Smooth muscle cell (in vitro differentiated cells): ENCODE measurements around the gene SUFU. TPM values are rescaled to one million over a fixed set of nuclear protein-coding genes. Genes with fewer than 3 reads are reported as not detected.

Source experiments
- DNase-seq: peaks from one replicate; lab custom pipeline; 2025; ENCODE audit not compliant: unreplicated experiment; lab: John Stamatoyannopoulos, UW
- H2AFZ ChIP-seq: fragments of 200-600 bp; sonication (generic); 2 replicates; pipeline ENCODE4 v1.6.0; 2016; ENCODE audit warnings: antibody characterized with exemption, low read depth, mild to moderate bottlenecking
- H3F3A ChIP-seq: fragments of 200-600 bp; sonication (generic); 2 replicates; pipeline ENCODE4 v1.6.0; 2017; ENCODE audit warnings: antibody characterized with exemption, low read depth
- H3K27ac ChIP-seq: fragments of 200-600 bp; sonication (generic); 2 replicates; pipeline ENCODE4 v1.5.1; 2016; ENCODE audit warnings: low read depth, mild to moderate bottlenecking
- H3K27me3 ChIP-seq: fragments of 200-600 bp; sonication (generic); 2 replicates; pipeline ENCODE4 v1.6.1; 2016; ENCODE audit warnings: low read depth, mild to moderate bottlenecking
- H3K36me3 ChIP-seq: fragments of 200-600 bp; sonication (generic); 2 replicates; pipeline ENCODE4 v1.5.1; 2016; ENCODE audit warnings: low read depth
- H3K4me1 ChIP-seq: fragments of 200-600 bp; sonication (generic); 2 replicates; pipeline ENCODE4 v1.5.1; 2016; ENCODE audit warnings: low read depth
- H3K4me2 ChIP-seq: fragments of 200-600 bp; sonication (generic); 2 replicates; pipeline ENCODE4 v1.6.0; 2016; ENCODE audit warnings: mild to moderate bottlenecking
- H3K4me3 ChIP-seq: fragments of 200-600 bp; sonication (generic); 2 replicates; pipeline ENCODE4 v1.5.1; 2016; ENCODE audit warnings: mild to moderate bottlenecking
- H3K79me2 ChIP-seq: fragments of 200-600 bp; sonication (generic); 2 replicates; pipeline ENCODE4 v1.6.0; 2016; ENCODE audit warnings: low read depth, mild to moderate bottlenecking
- H3K9ac ChIP-seq: fragments of 200-600 bp; sonication (generic); 2 replicates; pipeline ENCODE4 v1.6.0; 2016; ENCODE audit warnings: low read depth
- H3K9me3 ChIP-seq: fragments of 200-600 bp; sonication (generic); replicated peaks from 2 replicates; pipeline ENCODE4 v1.5.1; 2016; ENCODE audit warnings: low read depth
- H4K20me1 ChIP-seq: fragments of 200-600 bp; sonication (generic); 2 replicates; pipeline ENCODE4 v1.6.0; 2016; ENCODE audit warnings: low read depth
- CTCF ChIP-seq: fragments of 200-600 bp; sonication (generic); IDR thresholded peaks from 2 replicates; pipeline ENCODE4 v1.5.1; 2017; ENCODE audit warnings: borderline replicate concordance, mild to moderate bottlenecking, antibody characterized with exemption; ENCODE audit not compliant: insufficient read depth, poor library complexity, severe bottlenecking
- WGBS: methylation state at CpG from one replicate; pipeline ENCODE4 v1.1.7; 2016; ENCODE audit warnings: low lambda C conversion rate; 5-methylcytosine and 5-hydroxymethylcytosine counted together
- polyA plus RNA-seq: library from polyadenylated mRNA; unstranded; fragments of >200 nt; fragmentation: Nextera tagmentation; extraction: Ambion mirVana; gene quantifications from 2 replicates; pipeline ENCODE4 v1.2.1, GENCODE V29; 2016
- total RNA-seq: library from RNA; depleted of rRNA; stranded (reverse); fragments of >200 nt; gene quantifications from 2 replicates; pipeline ENCODE4 v1.2.3, GENCODE V29; 2014

SUFU gene
- total and polyA plus RNA-seq, 2 experiments from 2014 or later, result 8.5 to 17.2 TPM

GRCh38 chr10:102656026-102656425, 152.3 kb downstream of the SUFU start:
- Histone ChIP-seq H3K79me2 (peaks cover 38% of the 10 kb centered on the region), H3K27me3 (no peaks in the 10 kb centered on the region), H3F3A (peaks cover 4% of the 10 kb centered on the region), H3K9me3 (no peaks in the 10 kb centered on the region), H3K4me3 (no peak overlapping the region), H3K4me2 (no peak overlapping the region), H4K20me1 (peaks cover 75% of the 10 kb centered on the region), H3K9ac (no peak overlapping the region), H3K4me1 (peaks cover 7% of the 10 kb centered on the region), H3K36me3 (no peaks in the 10 kb centered on the region), H2AFZ (no peak overlapping the region), H3K27ac (no peak overlapping the region)
- DNase-seq, result no peak
- WGBS, result 98% methylated on average over 12 of the region's 12 CpGs
- TF ChIP-seq CTCF, result no peak

- DNase-seq, result no peak
- H4K20me1 ChIP-seq, result peaks cover 66% of the 10 kb centered on the region
These were observed 153.1 kb downstream of the SUFU start for GRCh38 chr10:102656791-102657371.

GRCh38 chr10:102657451-102657850, 153.7 kb downstream of the SUFU start:
- H4K20me1 ChIP-seq, result peaks cover 61% of the 10 kb centered on the region
- no peak overlapping the region for H3K4me2 ChIP-seq
- no peaks in the 10 kb centered on the region for H3K9me3 ChIP-seq
- no peaks in the 10 kb centered on the region for H3K36me3 ChIP-seq
- peaks cover 11% of the 10 kb centered on the region for H3K4me1 ChIP-seq
- 95% methylated on average over 11 of the region's 11 CpGs for WGBS
- no peak overlapping the region for H3K4me3 ChIP-seq
- peaks cover 9% of the 10 kb centered on the region for H3F3A ChIP-seq
- H3K27ac ChIP-seq, result no peak overlapping the region
- H3K79me2 ChIP-seq, result peaks cover 24% of the 10 kb centered on the region
- H3K9ac ChIP-seq, result no peak overlapping the region
- no peak overlapping the region for H2AFZ ChIP-seq
- DNase-seq, result no peak
- TF ChIP-seq CTCF, result no peak
- H3K27me3 ChIP-seq, result no peaks in the 10 kb centered on the region

More at GRCh38 chr10:102656791-102657371, 153.1 kb downstream of the SUFU start:
- 96% methylated on average over 34 of the region's 42 CpGs for WGBS
- Histone ChIP-seq H3K27me3 (no peaks in the 10 kb centered on the region), H3K27ac (no peak overlapping the region), H3K4me2 (no peak overlapping the region), H3K4me1 (peaks cover 11% of the 10 kb centered on the region), H3K79me2 (peaks cover 29% of the 10 kb centered on the region), H3K9ac (no peak overlapping the region), H3K4me3 (no peak overlapping the region), H2AFZ (no peak overlapping the region), H3K9me3 (no peaks in the 10 kb centered on the region), H3K36me3 (no peaks in the 10 kb centered on the region), H3F3A (peaks cover 8% of the 10 kb centered on the region)
- no peak for TF ChIP-seq CTCF

GRCh38 chr10:102657984-102658724, 154.4 kb downstream of the SUFU start:
- Histone ChIP-seq H3K79me2 (peaks cover 16% of the 10 kb centered on the region), H3K36me3 (no peaks in the 10 kb centered on the region), H3K4me1 (peaks cover 11% of the 10 kb centered on the region), H4K20me1 (peaks cover 54% of the 10 kb centered on the region), H3F3A (peaks cover 9% of the 10 kb centered on the region), H3K4me3 (no peak overlapping the region), H2AFZ (no peak overlapping the region), H3K9me3 (no peaks in the 10 kb centered on the region), H3K27ac (no peak overlapping the region), H3K4me2 (no peak overlapping the region), H3K27me3 (no peaks in the 10 kb centered on the region), H3K9ac (no peak overlapping the region)
- WGBS, result 91% methylated on average over 13 of the region's 13 CpGs
- no peak for TF ChIP-seq CTCF
- DNase-seq, result no peak
